Measurements from ENCODE around the gene CNIH2.

- TF ChIP-seq RAD21 (IDR thresholded peaks at IDR 0.05; ENCODE audit: low read depth), result no peak
- TF ChIP-seq MAX (IDR thresholded peaks at IDR 0.05), result no peak
- TF ChIP-seq CTCF (IDR thresholded peaks at IDR 0.05 in 2 of 3, conservative IDR thresholded peaks at IDR 0.05 in 1 of 3; ENCODE audit: borderline replicate concordance in 1 of 3, insufficient read depth in 1 of 3, low read depth in 2 of 3, low read length in 2 of 3), result no peak
- TF ChIP-seq TCF7L2 (IDR thresholded peaks at IDR 0.05; ENCODE audit: borderline replicate concordance, extremely low read depth, insufficient read depth, insufficient read length), result no peak
- TF ChIP-seq CEBPB (IDR thresholded peaks at IDR 0.05; ENCODE audit: low read depth), result no peak
- no peak for TF ChIP-seq POLR2A (IDR thresholded peaks at IDR 0.05; ENCODE audit: borderline replicate concordance, extremely low read depth, insufficient read depth, insufficient read length)
- TF ChIP-seq REST (IDR thresholded peaks at IDR 0.05; ENCODE audit: low read depth), result no peak
- no peak for TF ChIP-seq EZH2phosphoT487 (IDR thresholded peaks at IDR 0.05; ENCODE audit: borderline replicate concordance)
- no peak for TF ChIP-seq EZH2 (IDR thresholded peaks at IDR 0.05)
- TF ChIP-seq SIN3A (IDR thresholded peaks at IDR 0.05; ENCODE audit: low read depth), result no peak
Measured at GRCh38 chr11:66251809-66252208, 26.2 kb upstream of the CNIH2 start.

Measured in HCT116 (cell line).